Esophagus muscularis mucosa (tissue), 3 donors: ENCODE measurements around the gene TTC34.

ENCODE experiments used
- POLR2A ChIP-seq: fragments of 450-650 bp; IDR thresholded peaks from one replicate; pipeline ENCODE4 v1.6.1; 2017; ENCODE audit warnings: antibody characterized with exemption, moderate library complexity, mild to moderate bottlenecking, low read depth
- TF ChIP-seq, protein P1 (sequence below), 3 experiments: fragments of 200-600 bp in 2 of 3; fragments of 450-650 bp in 1 of 3; sonication (generic) in 2 of 3; IDR thresholded peaks; one replicate each; pipeline ENCODE4 v1.5.1; 2017 to 2019; ENCODE audit warnings: antibody characterized with exemption in 3 of 3, mild to moderate bottlenecking in 2 of 3, moderate library complexity in 1 of 3

DNA sequence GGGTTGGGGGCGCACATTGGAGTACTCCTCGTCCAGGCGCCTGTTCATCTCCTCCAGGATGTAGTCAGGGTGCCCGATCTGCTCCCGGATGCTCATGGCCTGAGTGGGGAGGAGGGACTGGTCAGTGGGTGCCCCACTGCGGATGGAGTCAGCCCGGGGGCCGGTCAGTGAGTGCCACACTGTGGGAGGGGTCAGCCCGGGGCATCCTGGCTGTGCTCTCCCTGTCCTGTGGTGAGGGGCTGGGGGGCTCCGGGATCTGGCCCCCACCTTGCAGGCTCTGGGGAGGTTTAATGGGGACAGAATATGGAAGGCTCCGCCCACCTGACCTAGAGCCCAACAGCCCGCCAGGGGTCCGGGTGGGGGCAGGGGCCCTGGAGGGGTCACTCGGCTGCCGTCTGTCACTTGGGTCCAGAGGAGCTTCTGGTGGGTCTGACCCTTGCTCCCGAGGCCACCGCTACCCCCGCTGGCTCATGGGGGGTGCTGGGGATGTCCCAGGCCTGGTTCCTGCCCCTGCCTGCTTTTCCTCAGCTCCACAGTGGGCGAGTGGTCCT is 206.2 kb downstream of the TTC34 start:
- TF ChIP-seq, protein P1, sequence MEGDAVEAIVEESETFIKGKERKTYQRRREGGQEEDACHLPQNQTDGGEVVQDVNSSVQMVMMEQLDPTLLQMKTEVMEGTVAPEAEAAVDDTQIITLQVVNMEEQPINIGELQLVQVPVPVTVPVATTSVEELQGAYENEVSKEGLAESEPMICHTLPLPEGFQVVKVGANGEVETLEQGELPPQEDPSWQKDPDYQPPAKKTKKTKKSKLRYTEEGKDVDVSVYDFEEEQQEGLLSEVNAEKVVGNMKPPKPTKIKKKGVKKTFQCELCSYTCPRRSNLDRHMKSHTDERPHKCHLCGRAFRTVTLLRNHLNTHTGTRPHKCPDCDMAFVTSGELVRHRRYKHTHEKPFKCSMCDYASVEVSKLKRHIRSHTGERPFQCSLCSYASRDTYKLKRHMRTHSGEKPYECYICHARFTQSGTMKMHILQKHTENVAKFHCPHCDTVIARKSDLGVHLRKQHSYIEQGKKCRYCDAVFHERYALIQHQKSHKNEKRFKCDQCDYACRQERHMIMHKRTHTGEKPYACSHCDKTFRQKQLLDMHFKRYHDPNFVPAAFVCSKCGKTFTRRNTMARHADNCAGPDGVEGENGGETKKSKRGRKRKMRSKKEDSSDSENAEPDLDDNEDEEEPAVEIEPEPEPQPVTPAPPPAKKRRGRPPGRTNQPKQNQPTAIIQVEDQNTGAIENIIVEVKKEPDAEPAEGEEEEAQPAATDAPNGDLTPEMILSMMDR (IDR thresholded peaks at IDR 0.05), result no peak
- no peak for TF ChIP-seq POLR2A
